Subcutaneous abdominal adipose tissue (tissue), 5 donors: ENCODE measurements around the gene MAML2.
A peak's percentile ranks its signal among the peaks of the same experiment; 100 is the strongest.

ENCODE experiments used
- H3K27ac ChIP-seq: one replicate; pipeline ENCODE4 v1.7.0; 2013; ENCODE audit warnings: low read depth, mild to moderate bottlenecking, inconsistent platforms, low read length, moderate library complexity
- H3K27me3 ChIP-seq, 5 donors: one replicate each; pipeline ENCODE4 v1.7.0; 2013; ENCODE audit warnings: low read length in 5 of 5, inconsistent platforms in 1 of 5; ENCODE audit not compliant: control insufficient read depth in 5 of 5, insufficient read depth in 4 of 5
- H3K36me3 ChIP-seq, 5 donors: one replicate each; pipeline ENCODE4 v1.7.0; 2013; ENCODE audit warnings: low read length in 5 of 5; ENCODE audit not compliant: control insufficient read depth in 5 of 5, insufficient read depth in 5 of 5
- H3K4me1 ChIP-seq, 5 donors: one replicate each; pipeline ENCODE4 v1.7.0; 2013; ENCODE audit warnings: low read length in 5 of 5, mild to moderate bottlenecking in 3 of 5, moderate library complexity in 1 of 5; ENCODE audit not compliant: control insufficient read depth in 5 of 5, insufficient read depth in 5 of 5
- H3K4me3 ChIP-seq, 5 donors: one replicate each; pipeline ENCODE4 v1.7.0; 2013; ENCODE audit warnings: low read length in 5 of 5, low read depth in 1 of 5
- H3K9ac ChIP-seq, 5 donors: one replicate each; pipeline ENCODE4 v1.7.0; 2013; ENCODE audit warnings: low read length in 5 of 5, mild to moderate bottlenecking in 4 of 5, moderate library complexity in 3 of 5
- H3K9me3 ChIP-seq, 5 donors: one replicate each; pipeline ENCODE4 v1.7.0; 2013; ENCODE audit warnings: low read length in 5 of 5; ENCODE audit not compliant: control insufficient read depth in 5 of 5
- donor health status: healthy.
- donor health status: healthy.
- donor health status: healthy.
- donor health status: healthy.
- donor health status: healthy.

MAML2 gene

GRCh38 chr11:96173422-96173821, 169.6 kb downstream of the MAML2 start:
- no peaks in the 10 kb centered on the region for H3K36me3 ChIP-seq
- no peaks in the 10 kb centered on the region for H3K9me3 ChIP-seq
- no peak overlapping the region for H3K4me3 ChIP-seq
- H3K4me1 ChIP-seq, result peaks cover 6 to 20% (median 10%) of the 10 kb centered on the region in 5 donors
- H3K27me3 ChIP-seq, result no peaks in the 10 kb centered on the region
- H3K9ac ChIP-seq, result no peak overlapping the region
- H3K27ac ChIP-seq, result no peak overlapping the region

DNA sequence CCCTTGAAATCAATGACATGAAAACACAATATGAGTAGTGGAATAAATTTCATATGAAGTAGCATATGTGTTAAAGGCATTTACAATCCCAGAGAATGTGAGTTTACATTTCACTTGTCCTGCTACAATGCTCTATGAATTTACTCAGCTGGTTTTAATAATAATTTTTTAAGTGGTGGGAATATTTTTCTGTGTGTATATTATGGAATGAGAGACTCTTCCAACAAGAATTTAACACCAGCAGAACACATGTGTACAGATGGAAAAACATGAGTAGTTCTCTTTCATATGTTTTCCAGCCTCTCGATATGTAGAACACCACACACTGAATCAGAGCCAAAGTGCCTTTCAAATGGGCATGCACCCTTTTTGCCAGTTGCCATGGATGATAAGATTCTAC, 170.4 kb downstream of the MAML2 start:
- no peak overlapping the region for H3K27ac ChIP-seq

DNA sequence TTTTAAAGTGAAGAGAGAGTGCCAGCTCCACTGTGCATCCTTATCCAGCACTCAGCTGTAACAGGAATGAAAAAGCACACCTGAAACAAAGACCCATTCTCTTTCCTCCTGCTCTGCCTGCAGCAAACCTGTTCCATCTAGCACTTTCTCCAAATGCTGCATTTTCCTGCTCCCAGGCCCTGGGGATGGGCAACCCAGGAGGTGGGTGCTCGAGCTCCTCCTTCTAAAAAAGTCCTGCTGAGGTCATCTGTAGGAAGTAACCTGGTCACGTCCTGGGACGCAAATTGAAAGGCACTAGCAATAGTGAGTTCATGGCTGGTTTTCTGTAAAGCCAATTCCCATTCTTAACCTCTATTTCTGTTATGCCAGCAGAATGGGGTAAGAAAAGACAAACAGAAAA, 173.7 kb downstream of the MAML2 start:
- no peak overlapping the region for H3K4me3 ChIP-seq
- H3K4me1 ChIP-seq, result peaks cover 6 to 44% (median 40%) of the 10 kb centered on the region in 5 donors
- H3K9ac ChIP-seq, result peak overlapping the region in 1 of 5 donors; percentile 13
- H3K27ac ChIP-seq, result peak overlapping the region; percentile 79
- H3K36me3 ChIP-seq, result no peaks in the 10 kb centered on the region
- H3K9me3 ChIP-seq, result no peaks in the 10 kb centered on the region
- no peaks in the 10 kb centered on the region for H3K27me3 ChIP-seq

More for the DNA sequence above, 170.4 kb downstream of the MAML2 start:
- H3K4me3 ChIP-seq, result no peak overlapping the region
- peaks cover 6 to 24% (median 18%) of the 10 kb centered on the region in 5 donors for H3K4me1 ChIP-seq
- no peaks in the 10 kb centered on the region for H3K36me3 ChIP-seq
- no peaks in the 10 kb centered on the region for H3K27me3 ChIP-seq
- no peak overlapping the region for H3K9ac ChIP-seq
- H3K9me3 ChIP-seq, result no peaks in the 10 kb centered on the region

- Histone ChIP-seq H3K9ac (peak overlapping the region in 2 of 5 donors; percentile 13 to 15), H3K27me3 (no peaks in the 10 kb centered on the region), H3K36me3 (no peaks in the 10 kb centered on the region), H3K4me1 (peaks cover 6 to 44% (median 40%) of the 10 kb centered on the region in 5 donors), H3K9me3 (no peaks in the 10 kb centered on the region), H3K4me3 (no peak overlapping the region), H3K27ac (peak overlapping the region; percentile 79)
These were observed 174.4 kb downstream of the MAML2 start for GRCh38 chr11:96168623-96169022.

- Histone ChIP-seq H3K9ac (no peak overlapping the region), H3K27me3 (no peaks in the 10 kb centered on the region), H3K36me3 (no peaks in the 10 kb centered on the region), H3K27ac (peak overlapping the region; percentile 79), H3K4me1 (peaks cover 6 to 50% (median 47%) of the 10 kb centered on the region in 5 donors), H3K4me3 (no peak overlapping the region), H3K9me3 (no peaks in the 10 kb centered on the region)
These were observed 175.2 kb downstream of the MAML2 start for GRCh38 chr11:96167787-96168186.

DNA sequence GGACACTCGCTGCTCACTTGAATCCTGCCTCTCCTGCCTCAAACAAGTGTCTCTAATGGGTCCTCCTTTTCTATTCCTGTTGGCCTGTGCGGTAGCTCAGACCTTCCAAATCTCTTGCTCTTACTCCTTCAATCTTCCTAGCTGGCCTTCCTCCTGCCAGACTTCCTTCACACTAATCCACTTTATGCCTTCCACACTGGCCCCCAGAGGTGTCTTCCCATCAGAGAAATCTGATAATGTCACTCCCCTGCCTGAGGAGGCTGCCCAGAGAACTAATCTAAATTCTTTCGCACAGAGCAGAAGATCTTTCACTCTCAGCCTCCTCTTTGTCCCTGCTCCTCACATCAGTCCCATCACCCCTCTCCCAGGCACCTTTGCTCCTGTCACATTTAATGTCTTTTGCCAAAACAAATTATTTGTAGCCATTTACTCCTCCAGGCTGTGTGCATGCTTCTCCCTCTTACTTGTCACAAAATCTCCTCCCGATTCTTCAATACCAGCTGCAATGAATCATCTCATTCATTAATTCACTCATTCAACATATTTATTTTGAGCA, 175.7 kb downstream of the MAML2 start:
- H3K27me3 ChIP-seq, result no peaks in the 10 kb centered on the region
- no peaks in the 10 kb centered on the region for H3K36me3 ChIP-seq
- no peak overlapping the region for H3K4me3 ChIP-seq
- H3K9me3 ChIP-seq, result no peaks in the 10 kb centered on the region
- peaks cover 6 to 53% (median 47%) of the 10 kb centered on the region in 5 donors for H3K4me1 ChIP-seq
- peak overlapping the region; percentile 79 for H3K27ac ChIP-seq
- H3K9ac ChIP-seq, result no peak overlapping the region

- Histone ChIP-seq H3K27ac (peak overlapping the region; percentile 87), H3K9ac (no peak overlapping the region), H3K4me1 (peaks cover 4 to 55% (median 52%) of the 10 kb centered on the region in 5 donors)
These were observed 180.0 kb downstream of the MAML2 start for GRCh38 chr11:96162816-96163499.

GRCh38 chr11:96161307-96162089, 181.5 kb downstream of the MAML2 start:
- Histone ChIP-seq H3K4me1 (peaks cover 9 to 54% (median 51%) of the 10 kb centered on the region in 5 donors), H3K9me3 (no peaks in the 10 kb centered on the region), H3K27me3 (no peaks in the 10 kb centered on the region), H3K36me3 (no peaks in the 10 kb centered on the region), H3K4me3 (no peak overlapping the region), H3K9ac (peak overlapping the region in 1 of 5 donors; percentile 6), H3K27ac (peak overlapping the region; percentile 87)

More at GRCh38 chr11:96162816-96163499, 180.0 kb downstream of the MAML2 start:
- Histone ChIP-seq H3K27me3 (no peaks in the 10 kb centered on the region), H3K9me3 (no peaks in the 10 kb centered on the region), H3K4me3 (no peak overlapping the region), H3K36me3 (no peaks in the 10 kb centered on the region)

DNA sequence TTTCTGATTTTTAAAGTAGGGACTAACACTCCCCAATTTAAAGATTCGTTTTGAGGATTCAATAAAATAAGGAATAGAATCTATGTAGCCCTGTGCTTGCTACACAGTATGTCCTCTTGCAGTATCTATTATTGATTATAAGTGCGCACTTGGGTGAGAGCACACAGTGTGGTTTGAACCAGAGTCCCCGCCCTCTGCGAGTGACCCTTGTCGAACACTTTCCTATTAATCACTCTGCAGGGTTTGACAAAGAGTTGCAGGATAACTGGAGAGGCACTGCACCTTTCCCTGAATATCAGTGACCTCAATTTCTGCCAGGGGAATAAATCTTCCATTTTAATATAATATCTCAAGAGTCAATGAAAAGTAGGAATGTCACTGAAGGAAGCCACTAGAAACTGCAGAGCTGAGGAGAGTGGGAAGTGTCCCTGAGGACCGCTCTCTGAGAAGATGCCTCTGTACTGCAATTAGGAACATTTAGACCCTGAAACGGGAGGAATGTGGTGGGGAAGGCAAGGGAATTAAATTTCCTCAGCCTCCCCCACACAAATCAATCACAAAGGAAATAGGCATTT, 182.2 kb downstream of the MAML2 start:
- peak overlapping the region; percentile 87 for H3K27ac ChIP-seq

More for the DNA sequence above, 182.2 kb downstream of the MAML2 start:
- Histone ChIP-seq H3K4me1 (peaks cover 11 to 54% (median 51%) of the 10 kb centered on the region in 5 donors), H3K9me3 (no peaks in the 10 kb centered on the region), H3K27me3 (no peaks in the 10 kb centered on the region), H3K9ac (no peak overlapping the region), H3K36me3 (no peaks in the 10 kb centered on the region), H3K4me3 (no peak overlapping the region)
